ENCODE data around the gene SCAPER.

SCAPER gene

GRCh38 chr15:76668900-76669299, 236.2 kb downstream of the SCAPER start:
- Histone ChIP-seq H3K4me1 (ENCODE audit: low read length) (peaks cover 43% of the 10 kb centered on the region), H4K20me1 (ENCODE audit: insufficient read depth, low read length) (no peaks in the 10 kb centered on the region), H3K36me3 (replicated peaks; ENCODE audit: low read depth, low read length) (peaks cover 3% of the 10 kb centered on the region), H3K9ac (ENCODE audit: low read length) (no peak overlapping the region), H3K27ac (ENCODE audit: low read length) (no peak overlapping the region), H2AFZ (ENCODE audit: low read depth, low read length) (no peak overlapping the region), H3K9me3 (ENCODE audit: insufficient read depth, low read length) (no peaks in the 10 kb centered on the region), H3K27me3 (ENCODE audit: low read depth, low read length) (no peaks in the 10 kb centered on the region), H3K4me2 (ENCODE audit: low read length) (no peak overlapping the region), H3K79me2 (ENCODE audit: low read length) (no peaks in the 10 kb centered on the region), H3K4me3 (ENCODE audit: low read length) (no peak overlapping the region)
- TF ChIP-seq CTCF (IDR thresholded peaks at IDR 0.05; ENCODE audit: low read depth, low read length) = no peak
- TF ChIP-seq EZH2phosphoT487 (IDR thresholded peaks at IDR 0.05; ENCODE audit: low read depth) = no peak

- no peaks in the 10 kb centered on the region for H3K79me2 ChIP-seq (ENCODE audit: low read length)
- H3K27ac ChIP-seq (ENCODE audit: low read length) = no peak overlapping the region
- H3K4me1 ChIP-seq (ENCODE audit: low read length) = peaks cover 51% of the 10 kb centered on the region
- no peaks in the 10 kb centered on the region for H4K20me1 ChIP-seq (ENCODE audit: insufficient read depth, low read length)
- H3K36me3 ChIP-seq (replicated peaks; ENCODE audit: low read depth, low read length) = peaks cover 5% of the 10 kb centered on the region
- peak overlapping the region; percentile 12; the same call in 1 of the 2 replicates for H3K4me3 ChIP-seq (ENCODE audit: low read length)
- no peaks in the 10 kb centered on the region for H3K27me3 ChIP-seq (ENCODE audit: low read depth, low read length)
- H3K9me3 ChIP-seq (ENCODE audit: insufficient read depth, low read length) = no peaks in the 10 kb centered on the region
- TF ChIP-seq CTCF (IDR thresholded peaks at IDR 0.05; ENCODE audit: low read depth, low read length) = no peak
- no peak for TF ChIP-seq EZH2phosphoT487 (IDR thresholded peaks at IDR 0.05; ENCODE audit: low read depth)
- H2AFZ ChIP-seq (ENCODE audit: low read depth, low read length) = no peak overlapping the region
- H3K9ac ChIP-seq (ENCODE audit: low read length) = no peak overlapping the region
- H3K4me2 ChIP-seq (ENCODE audit: low read length) = peak overlapping the region; percentile 38
Observed at GRCh38 chr15:76667943-76668715, 237.0 kb downstream of the SCAPER start.

GRCh38 chr15:76664895-76665294, 240.2 kb downstream of the SCAPER start:
- H3K4me3 ChIP-seq (ENCODE audit: low read length) = no peak overlapping the region
- H3K4me1 ChIP-seq (ENCODE audit: low read length) = peaks cover 39% of the 10 kb centered on the region
- no peak overlapping the region for H3K4me2 ChIP-seq (ENCODE audit: low read length)
- H4K20me1 ChIP-seq (ENCODE audit: insufficient read depth, low read length) = no peaks in the 10 kb centered on the region
- no peak overlapping the region for H3K9ac ChIP-seq (ENCODE audit: low read length)
- no peak overlapping the region for H3K27ac ChIP-seq (ENCODE audit: low read length)
- no peaks in the 10 kb centered on the region; the same call in 1 of the 2 replicates for H3K9me3 ChIP-seq (ENCODE audit: insufficient read depth, low read length)
- peaks cover 8% of the 10 kb centered on the region for H3K36me3 ChIP-seq (replicated peaks; ENCODE audit: low read depth, low read length)
- H2AFZ ChIP-seq (ENCODE audit: low read depth, low read length) = no peak overlapping the region
- H3K79me2 ChIP-seq (ENCODE audit: low read length) = no peaks in the 10 kb centered on the region
- no peaks in the 10 kb centered on the region for H3K27me3 ChIP-seq (ENCODE audit: low read depth, low read length)
- TF ChIP-seq CTCF (IDR thresholded peaks at IDR 0.05; ENCODE audit: low read depth, low read length) (no peak), EZH2phosphoT487 (IDR thresholded peaks at IDR 0.05; ENCODE audit: low read depth) (no peak)

DNA sequence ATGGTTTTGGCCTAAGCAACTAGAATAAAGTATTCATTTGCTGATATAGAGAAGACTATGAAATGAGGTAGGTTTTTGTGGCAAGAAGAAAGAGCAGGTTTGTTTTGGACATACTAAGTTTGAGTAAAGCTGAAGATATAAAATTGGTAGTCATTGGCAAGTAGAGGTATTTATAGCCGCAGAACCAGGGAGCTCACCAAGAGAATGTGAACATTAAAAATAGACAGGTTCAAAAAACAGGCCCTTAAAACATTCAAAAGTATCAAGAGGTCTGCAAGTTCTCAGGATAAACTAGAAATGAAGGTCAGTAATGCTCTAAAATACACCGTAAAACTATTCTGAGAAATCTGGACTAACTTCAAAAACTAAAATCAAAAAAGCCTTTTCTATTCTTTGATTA, 240.7 kb downstream of the SCAPER start:
- Histone ChIP-seq H2AFZ (ENCODE audit: low read depth, low read length) (no peak overlapping the region), H3K4me1 (ENCODE audit: low read length) (peaks cover 39% of the 10 kb centered on the region), H3K4me3 (ENCODE audit: low read length) (no peak overlapping the region), H3K27me3 (ENCODE audit: low read depth, low read length) (no peaks in the 10 kb centered on the region), H3K9me3 (ENCODE audit: insufficient read depth, low read length) (no peaks in the 10 kb centered on the region; the same call in 1 of the 2 replicates), H3K9ac (ENCODE audit: low read length) (no peak overlapping the region), H3K4me2 (ENCODE audit: low read length) (no peak overlapping the region), H3K79me2 (ENCODE audit: low read length) (no peaks in the 10 kb centered on the region), H3K27ac (ENCODE audit: low read length) (no peak overlapping the region), H4K20me1 (ENCODE audit: insufficient read depth, low read length) (no peaks in the 10 kb centered on the region), H3K36me3 (replicated peaks; ENCODE audit: low read depth, low read length) (peaks cover 8% of the 10 kb centered on the region)
- TF ChIP-seq CTCF (IDR thresholded peaks at IDR 0.05; ENCODE audit: low read depth, low read length) (no peak), EZH2phosphoT487 (IDR thresholded peaks at IDR 0.05; ENCODE audit: low read depth) (no peak)

Data from OCI-LY3 (cell line).